ENCODE data around the gene NBL1. TPM values are rescaled to one million over a fixed set of nuclear protein-coding genes. Genes with fewer than 3 reads are reported as not detected.

Gene NBL1
- total and polyA plus RNA-seq, 9 of the 15 experiments (the other 6 are each of a cell fraction or from before 2014, with no cell fraction given): 0.10 to 3.7 (median 1.8) TPM; not detected in 1

DNA sequence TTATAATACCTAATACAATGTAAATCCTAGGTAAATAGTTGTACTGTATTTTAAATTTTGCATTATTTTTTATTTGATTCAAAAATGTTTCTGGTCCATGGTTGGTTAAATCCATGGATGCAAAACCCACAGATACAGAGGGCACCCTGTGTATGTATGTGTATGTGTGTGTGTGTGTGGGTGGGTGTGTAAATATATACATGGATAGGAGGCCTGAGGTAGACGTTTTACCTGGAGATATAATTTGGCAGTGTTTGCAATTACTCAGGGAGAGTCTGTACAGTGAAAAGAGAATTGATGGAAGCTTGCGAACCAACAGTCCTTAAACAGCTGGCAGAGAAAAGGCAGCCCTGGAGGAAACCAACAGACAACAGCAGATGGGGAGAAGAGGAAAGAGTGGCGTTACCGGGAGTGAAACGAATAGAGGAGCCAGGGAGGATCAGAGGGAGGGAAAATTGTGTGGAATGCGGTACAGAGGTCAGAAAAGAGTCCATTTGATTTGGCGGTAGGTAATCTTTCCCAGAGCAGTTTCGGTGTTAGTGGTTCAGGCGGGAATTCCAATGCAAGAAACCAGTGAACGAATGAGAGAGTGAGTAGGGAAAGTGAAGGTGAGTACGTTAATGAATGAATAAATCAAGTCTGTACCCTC, 47.9 kb upstream of the NBL1 start (continued):
- TF ChIP-seq, protein P1, sequence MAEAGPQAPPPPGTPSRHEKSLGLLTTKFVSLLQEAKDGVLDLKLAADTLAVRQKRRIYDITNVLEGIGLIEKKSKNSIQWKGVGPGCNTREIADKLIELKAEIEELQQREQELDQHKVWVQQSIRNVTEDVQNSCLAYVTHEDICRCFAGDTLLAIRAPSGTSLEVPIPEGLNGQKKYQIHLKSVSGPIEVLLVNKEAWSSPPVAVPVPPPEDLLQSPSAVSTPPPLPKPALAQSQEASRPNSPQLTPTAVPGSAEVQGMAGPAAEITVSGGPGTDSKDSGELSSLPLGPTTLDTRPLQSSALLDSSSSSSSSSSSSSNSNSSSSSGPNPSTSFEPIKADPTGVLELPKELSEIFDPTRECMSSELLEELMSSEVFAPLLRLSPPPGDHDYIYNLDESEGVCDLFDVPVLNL (CRISPR knock-in tag; IDR thresholded peaks at IDR 0.05; ENCODE audit: low read depth): no peak
- TF ChIP-seq, protein P2, sequence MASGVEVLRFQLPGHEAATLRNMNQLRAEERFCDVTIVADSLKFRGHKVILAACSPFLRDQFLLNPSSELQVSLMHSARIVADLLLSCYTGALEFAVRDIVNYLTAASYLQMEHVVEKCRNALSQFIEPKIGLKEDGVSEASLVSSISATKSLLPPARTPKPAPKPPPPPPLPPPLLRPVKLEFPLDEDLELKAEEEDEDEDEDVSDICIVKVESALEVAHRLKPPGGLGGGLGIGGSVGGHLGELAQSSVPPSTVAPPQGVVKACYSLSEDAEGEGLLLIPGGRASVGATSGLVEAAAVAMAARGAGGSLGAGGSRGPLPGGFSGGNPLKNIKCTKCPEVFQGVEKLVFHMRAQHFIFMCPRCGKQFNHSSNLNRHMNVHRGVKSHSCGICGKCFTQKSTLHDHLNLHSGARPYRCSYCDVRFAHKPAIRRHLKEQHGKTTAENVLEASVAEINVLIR (CRISPR knock-in tag; IDR thresholded peaks at IDR 0.05): no peak
- TF ChIP-seq, protein P3, sequence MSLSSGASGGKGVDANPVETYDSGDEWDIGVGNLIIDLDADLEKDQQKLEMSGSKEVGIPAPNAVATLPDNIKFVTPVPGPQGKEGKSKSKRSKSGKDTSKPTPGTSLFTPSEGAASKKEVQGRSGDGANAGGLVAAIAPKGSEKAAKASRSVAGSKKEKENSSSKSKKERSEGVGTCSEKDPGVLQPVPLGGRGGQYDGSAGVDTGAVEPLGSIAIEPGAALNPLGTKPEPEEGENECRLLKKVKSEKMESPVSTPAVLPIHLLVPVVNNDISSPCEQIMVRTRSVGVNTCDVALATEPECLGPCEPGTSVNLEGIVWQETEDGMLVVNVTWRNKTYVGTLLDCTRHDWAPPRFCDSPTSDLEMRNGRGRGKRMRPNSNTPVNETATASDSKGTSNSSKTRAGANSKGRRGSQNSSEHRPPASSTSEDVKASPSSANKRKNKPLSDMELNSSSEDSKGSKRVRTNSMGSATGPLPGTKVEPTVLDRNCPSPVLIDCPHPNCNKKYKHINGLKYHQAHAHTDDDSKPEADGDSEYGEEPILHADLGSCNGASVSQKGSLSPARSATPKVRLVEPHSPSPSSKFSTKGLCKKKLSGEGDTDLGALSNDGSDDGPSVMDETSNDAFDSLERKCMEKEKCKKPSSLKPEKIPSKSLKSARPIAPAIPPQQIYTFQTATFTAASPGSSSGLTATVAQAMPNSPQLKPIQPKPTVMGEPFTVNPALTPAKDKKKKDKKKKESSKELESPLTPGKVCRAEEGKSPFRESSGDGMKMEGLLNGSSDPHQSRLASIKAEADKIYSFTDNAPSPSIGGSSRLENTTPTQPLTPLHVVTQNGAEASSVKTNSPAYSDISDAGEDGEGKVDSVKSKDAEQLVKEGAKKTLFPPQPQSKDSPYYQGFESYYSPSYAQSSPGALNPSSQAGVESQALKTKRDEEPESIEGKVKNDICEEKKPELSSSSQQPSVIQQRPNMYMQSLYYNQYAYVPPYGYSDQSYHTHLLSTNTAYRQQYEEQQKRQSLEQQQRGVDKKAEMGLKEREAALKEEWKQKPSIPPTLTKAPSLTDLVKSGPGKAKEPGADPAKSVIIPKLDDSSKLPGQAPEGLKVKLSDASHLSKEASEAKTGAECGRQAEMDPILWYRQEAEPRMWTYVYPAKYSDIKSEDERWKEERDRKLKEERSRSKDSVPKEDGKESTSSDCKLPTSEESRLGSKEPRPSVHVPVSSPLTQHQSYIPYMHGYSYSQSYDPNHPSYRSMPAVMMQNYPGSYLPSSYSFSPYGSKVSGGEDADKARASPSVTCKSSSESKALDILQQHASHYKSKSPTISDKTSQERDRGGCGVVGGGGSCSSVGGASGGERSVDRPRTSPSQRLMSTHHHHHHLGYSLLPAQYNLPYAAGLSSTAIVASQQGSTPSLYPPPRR (CRISPR knock-in tag; IDR thresholded peaks at IDR 0.05; ENCODE audit: borderline replicate concordance): no peak
- peak; percentile 93 for TF ChIP-seq NFRKB (IDR thresholded peaks at IDR 0.05; ENCODE audit: low read depth)
- no peak for TF ChIP-seq IFI16 (CRISPR knock-in tag; IDR thresholded peaks at IDR 0.05)
- TF ChIP-seq CBFA2T3 (IDR thresholded peaks at IDR 0.05): no peak
